Mesodermal cell (in vitro differentiated cells): ENCODE measurements around the gene TBC1D5.
"Not testable (repeated sequence)": the region's sequence is repeated elsewhere in the genome, so short reads cannot be mapped to it uniquely, and the experiment has no call there.

ENCODE experiments used
- H3K27ac ChIP-seq: 2 replicates; pipeline ENCODE4 v1.7.0; 2013; ENCODE audit warnings: mild to moderate bottlenecking, low read depth, low read length, moderate library complexity; ENCODE audit not compliant: severe bottlenecking
- H3K36me3 ChIP-seq: 2 replicates; pipeline ENCODE4 v1.7.1; 2013; ENCODE audit warnings: mild to moderate bottlenecking, low read length, moderate library complexity; ENCODE audit not compliant: control insufficient read depth, insufficient read depth
- H3K4me1 ChIP-seq: one replicate; pipeline ENCODE4 v1.7.1; 2013; ENCODE audit warnings: mild to moderate bottlenecking, low read length; ENCODE audit not compliant: insufficient read depth, control insufficient read depth, poor library complexity, severe bottlenecking
- H3K4me3 ChIP-seq: 2 replicates; pipeline ENCODE4 v1.7.0; 2013; ENCODE audit warnings: low read length, control low read depth, mild to moderate bottlenecking; ENCODE audit not compliant: insufficient read depth, poor library complexity, severe bottlenecking; ENCODE audit errors: extremely low read depth
- H3K9me3 ChIP-seq: 2 replicates; pipeline ENCODE4 v1.7.1; 2013; ENCODE audit warnings: mild to moderate bottlenecking, low read length, moderate library complexity; ENCODE audit not compliant: control insufficient read depth
- WGBS, 2 experiments: methylation state at CpG; one replicate each; pipeline ENCODE4 v1.1.5; 2013; ENCODE audit warnings: missing lambda C conversion rate in 2 of 2; ENCODE audit not compliant: insufficient coverage in 2 of 2; 5-methylcytosine and 5-hydroxymethylcytosine counted together

Gene TBC1D5

DNA sequence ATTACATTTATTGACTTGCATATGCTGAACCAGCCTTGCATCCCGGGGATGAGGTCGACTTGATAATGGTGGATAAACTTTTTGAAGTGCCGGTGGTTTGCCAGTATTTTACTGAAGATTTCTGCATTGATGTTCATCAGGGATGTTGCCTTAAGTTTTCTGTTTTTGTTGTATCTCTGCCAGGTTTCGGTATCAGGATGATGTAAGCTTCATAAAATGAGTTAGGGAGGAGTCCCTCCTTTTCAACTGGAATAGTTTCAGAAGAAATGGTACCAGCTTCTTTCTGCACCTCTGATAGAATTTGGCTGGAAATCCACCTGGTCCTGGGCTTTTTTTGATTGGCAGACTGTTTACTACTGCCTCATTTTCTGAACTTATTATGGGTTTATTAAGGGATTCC lies 250.8 kb downstream of the TBC1D5 start:
- H3K4me3 ChIP-seq, result no peak overlapping the region
- H3K27ac ChIP-seq, result no peak overlapping the region
- H3K36me3 ChIP-seq, result no peaks in the 10 kb centered on the region
- no peaks in the 10 kb centered on the region for H3K4me1 ChIP-seq
- H3K9me3 ChIP-seq, result peaks cover 4% of the 10 kb centered on the region
- WGBS, 2 experiments, result 90 to 100% methylated on average over 2 to 3 of the region's 4 CpGs

DNA sequence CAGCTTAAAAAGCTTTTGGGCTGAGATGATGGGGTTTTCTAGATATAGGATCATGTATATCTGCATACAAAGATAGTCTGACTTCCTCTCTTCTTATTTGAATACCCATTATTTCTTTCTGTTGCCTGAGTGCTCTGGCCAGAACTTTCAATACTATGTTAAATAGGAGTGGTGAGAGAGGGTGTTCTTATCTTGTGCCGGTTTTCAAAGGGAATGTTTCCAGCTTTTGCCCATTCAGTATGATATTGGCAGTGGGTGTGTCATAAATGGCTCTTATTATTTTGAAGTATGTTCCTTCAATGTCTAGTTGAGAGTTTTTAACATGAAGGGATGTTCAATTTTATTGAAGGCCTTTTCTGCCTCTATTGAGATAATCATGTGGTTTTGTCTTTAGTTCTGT lies 251.2 kb downstream of the TBC1D5 start:
- H3K36me3 ChIP-seq, H3K4me3 ChIP-seq, H3K9me3 ChIP-seq, H3K4me1 ChIP-seq, H3K27ac ChIP-seq: not testable (repeated sequence)
- 100% methylated on average over 1 of the region's 1 CpG for WGBS, 2 experiments

DNA sequence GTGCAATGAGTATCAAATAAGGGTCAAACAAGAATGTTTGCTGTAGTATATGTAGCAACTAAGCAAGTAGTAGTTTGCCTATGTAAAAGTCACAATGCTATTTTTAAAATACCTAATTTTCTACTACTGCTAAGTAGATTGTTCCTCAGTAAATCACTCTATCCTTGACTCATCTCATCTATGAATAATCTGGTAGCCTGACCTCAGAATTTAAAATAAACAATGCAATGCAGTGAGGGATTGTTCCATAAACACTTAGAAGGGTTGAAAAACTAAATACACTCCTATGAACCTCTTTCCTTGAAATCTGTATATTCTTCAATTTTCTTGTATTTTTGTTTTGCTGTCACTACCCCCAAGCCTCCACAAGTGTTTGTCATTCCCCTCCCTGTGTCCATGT lies 253.3 kb downstream of the TBC1D5 start:
- H3K27ac ChIP-seq, result no peak overlapping the region
- no peaks in the 10 kb centered on the region for H3K4me1 ChIP-seq
- no peak overlapping the region for H3K4me3 ChIP-seq
- H3K36me3 ChIP-seq, result no peaks in the 10 kb centered on the region
- H3K9me3 ChIP-seq, result peaks cover 4% of the 10 kb centered on the region

DNA sequence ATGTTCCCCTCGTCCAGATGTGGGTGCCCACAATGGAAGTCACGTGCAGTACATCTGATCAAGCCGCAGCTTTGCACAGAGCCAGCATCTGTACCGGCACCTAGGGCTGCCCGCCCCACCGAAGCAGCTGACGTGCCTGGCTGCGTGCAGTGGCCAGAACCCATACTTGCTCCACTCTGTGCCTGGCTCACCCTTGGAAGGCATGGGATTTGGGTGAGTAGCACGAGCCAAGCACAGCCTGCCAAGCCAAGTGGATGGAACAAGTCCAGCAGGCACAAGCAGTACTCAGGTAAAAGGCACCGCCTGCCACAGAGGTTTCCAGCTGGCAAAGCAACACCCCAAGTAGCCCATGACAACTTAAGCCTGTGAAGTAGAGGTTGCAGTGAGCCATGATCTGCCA lies 261.3 kb downstream of the TBC1D5 start:
- 98 to 99% methylated on average over 9 to 10 of the region's 10 CpGs for WGBS, 2 experiments
- Histone ChIP-seq H3K9me3 (no peaks in the 10 kb centered on the region), H3K4me3 (no peak overlapping the region), H3K4me1 (peaks cover 4% of the 10 kb centered on the region), H3K27ac (no peak overlapping the region), H3K36me3 (no peaks in the 10 kb centered on the region)

DNA sequence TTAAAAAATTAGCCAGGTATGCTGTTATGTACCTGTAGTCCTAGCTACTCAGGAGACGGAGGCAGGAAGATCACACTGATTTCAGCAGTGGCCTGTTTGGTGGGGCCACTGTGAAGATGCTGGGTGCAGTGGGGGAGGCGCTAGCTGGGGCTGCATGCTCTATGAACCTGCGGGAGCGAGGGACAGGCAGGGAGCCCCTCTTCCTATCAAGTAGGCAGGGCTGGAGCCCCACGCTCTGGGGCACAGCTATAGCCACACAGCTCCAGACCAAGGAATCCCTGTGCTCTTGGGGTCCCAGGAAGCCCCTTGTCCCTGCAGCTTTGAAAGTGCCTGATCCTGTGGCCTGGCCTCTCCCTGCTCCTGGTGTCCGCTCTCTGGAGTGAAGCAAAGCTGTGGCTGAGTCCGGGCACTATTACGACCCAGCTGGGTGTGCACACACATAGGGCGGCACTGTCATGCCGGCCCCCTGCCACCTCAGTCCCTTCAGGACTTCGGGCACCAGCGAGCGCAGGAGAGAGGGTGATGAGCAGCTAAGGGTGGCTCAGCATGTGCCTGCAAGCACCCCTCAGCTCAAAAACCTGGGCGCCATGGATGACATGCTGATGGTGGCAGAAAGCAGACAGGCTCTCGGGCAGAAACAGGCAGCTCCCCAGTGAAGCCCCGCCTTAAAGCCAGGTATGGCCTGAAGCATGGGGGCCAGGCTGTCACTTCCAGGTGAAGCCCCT lies 262.6 kb downstream of the TBC1D5 start:
- Histone ChIP-seq H3K9me3 (no peaks in the 10 kb centered on the region), H3K4me3 (no peak overlapping the region), H3K36me3 (no peaks in the 10 kb centered on the region), H3K4me1 (peaks cover 4% of the 10 kb centered on the region), H3K27ac (no peak overlapping the region)
- 91 to 99% methylated on average over 14 to 16 of the region's 16 CpGs for WGBS, 2 experiments

DNA sequence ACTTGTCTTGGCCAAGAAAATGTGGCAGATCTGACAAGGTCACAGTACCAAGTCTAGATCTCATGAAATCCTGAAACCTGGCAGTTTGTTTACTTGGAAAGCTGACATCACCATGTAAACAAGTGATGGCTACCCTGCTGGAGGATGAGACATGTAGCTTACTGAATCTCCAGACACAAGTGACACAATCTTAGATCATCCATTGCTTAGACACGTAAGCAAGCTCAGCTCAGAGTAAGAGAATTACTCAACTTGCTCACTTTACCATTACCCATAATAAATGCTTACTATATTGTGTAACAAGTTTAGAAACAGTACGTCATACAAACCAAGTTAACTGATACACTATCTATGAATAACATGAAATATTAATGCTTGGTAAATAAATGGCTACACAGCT lies 263.8 kb downstream of the TBC1D5 start:
- H3K9me3 ChIP-seq, result no peaks in the 10 kb centered on the region
- H3K27ac ChIP-seq, result peak overlapping the region; percentile 12
- no peaks in the 10 kb centered on the region for H3K36me3 ChIP-seq
- no peak overlapping the region for H3K4me3 ChIP-seq
- no CpG with 5 or more reads among the region's 2 CpGs for WGBS, 2 experiments
- peaks cover 4% of the 10 kb centered on the region for H3K4me1 ChIP-seq

DNA sequence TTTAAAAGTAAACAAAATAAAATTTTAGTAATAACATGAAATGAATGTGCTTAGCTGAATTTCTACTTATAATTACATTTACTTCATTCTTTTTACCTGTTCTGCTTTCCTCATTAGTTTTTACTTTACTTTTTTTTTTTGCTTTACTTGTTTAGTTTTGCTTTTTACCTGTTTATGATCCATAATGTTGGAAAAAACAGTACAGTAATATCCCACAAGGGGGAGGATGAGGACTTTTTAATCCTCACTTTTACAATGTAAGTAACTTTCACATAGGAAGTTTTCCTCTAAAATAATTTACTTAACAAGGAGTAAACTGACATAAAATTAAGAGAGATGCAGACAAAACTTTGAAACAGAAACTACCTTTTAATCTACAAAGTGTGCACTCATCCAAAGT lies 268.7 kb downstream of the TBC1D5 start:
- Histone ChIP-seq H3K4me1 (no peaks in the 10 kb centered on the region), H3K36me3 (no peaks in the 10 kb centered on the region), H3K4me3 (no peak overlapping the region), H3K9me3 (no peaks in the 10 kb centered on the region), H3K27ac (no peak overlapping the region)

DNA sequence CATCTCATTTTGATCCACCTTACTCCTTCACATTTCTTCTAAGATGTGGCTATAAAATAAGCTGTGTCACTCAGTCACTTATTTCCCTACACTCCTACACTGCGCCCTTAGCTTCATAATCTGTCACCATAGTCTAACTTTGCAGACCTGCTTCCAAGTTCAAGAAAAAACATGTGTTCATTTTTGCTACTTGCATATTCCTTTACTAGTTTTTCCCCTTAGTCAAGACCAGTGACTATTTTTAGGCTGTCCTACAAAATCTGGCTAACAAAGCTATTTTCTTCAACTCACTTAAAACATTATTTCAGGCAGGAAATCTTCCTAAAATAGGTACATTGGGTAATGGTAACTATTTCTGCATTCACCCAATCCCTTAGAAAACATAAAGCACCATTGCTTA lies 272.5 kb downstream of the TBC1D5 start:
- no peak overlapping the region for H3K4me3 ChIP-seq
- H3K36me3 ChIP-seq, result no peaks in the 10 kb centered on the region
- no peaks in the 10 kb centered on the region for H3K4me1 ChIP-seq
- WGBS, 2 experiments, result 88 to 92% methylated on average over 1 of the region's 1 CpG
- no peak overlapping the region for H3K27ac ChIP-seq
- no peaks in the 10 kb centered on the region for H3K9me3 ChIP-seq

DNA sequence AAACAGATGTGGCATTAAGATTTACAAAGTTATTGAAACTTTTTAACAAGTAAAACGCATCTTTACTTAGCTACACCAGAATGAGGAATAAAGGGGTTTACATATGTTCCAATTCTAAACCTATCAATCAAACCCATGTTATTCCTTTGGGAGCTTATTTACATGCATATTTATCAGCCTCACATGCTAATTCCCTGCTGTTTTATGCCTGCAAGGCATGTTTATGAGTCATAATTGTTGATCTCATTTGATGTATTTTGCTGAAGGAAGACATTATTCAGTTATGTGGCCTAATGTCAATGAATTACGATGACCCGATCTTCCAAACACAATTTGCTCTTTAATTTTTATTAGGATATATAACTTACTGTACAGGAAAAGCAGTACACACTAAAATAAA lies 272.9 kb downstream of the TBC1D5 start:
- Histone ChIP-seq H3K9me3 (no peaks in the 10 kb centered on the region), H3K4me3 (no peak overlapping the region), H3K36me3 (no peaks in the 10 kb centered on the region), H3K27ac (no peak overlapping the region), H3K4me1 (no peaks in the 10 kb centered on the region)
- whole genome bisulfite sequencing, 2 experiments, result no CpG with 5 or more reads among the region's 3 CpGs

DNA sequence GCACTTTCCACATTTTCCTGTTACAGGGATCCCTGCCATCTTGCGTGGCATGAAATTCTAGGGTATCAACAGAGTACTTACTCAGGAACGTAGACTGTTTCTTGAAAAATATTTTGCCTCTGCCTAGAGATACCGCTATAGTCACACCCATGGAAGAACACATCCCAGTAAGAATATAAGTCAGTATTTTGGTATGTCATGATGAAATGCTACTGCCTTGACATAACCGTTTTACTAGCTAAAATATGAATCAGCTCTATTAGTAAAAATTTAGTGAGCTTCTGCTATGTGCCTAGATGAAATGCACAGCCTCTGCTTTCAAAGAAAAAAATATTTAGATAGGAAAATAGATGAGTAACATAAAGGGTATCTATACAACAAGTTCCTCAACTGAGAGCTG lies 276.4 kb downstream of the TBC1D5 start:
- WGBS, 2 experiments, result 80 to 100% methylated on average over 1 to 2 of the region's 4 CpGs
- H3K36me3 ChIP-seq, result no peaks in the 10 kb centered on the region
- H3K27ac ChIP-seq, result no peak overlapping the region
- no peaks in the 10 kb centered on the region for H3K4me1 ChIP-seq
- H3K4me3 ChIP-seq, result no peak overlapping the region
- no peaks in the 10 kb centered on the region for H3K9me3 ChIP-seq

DNA sequence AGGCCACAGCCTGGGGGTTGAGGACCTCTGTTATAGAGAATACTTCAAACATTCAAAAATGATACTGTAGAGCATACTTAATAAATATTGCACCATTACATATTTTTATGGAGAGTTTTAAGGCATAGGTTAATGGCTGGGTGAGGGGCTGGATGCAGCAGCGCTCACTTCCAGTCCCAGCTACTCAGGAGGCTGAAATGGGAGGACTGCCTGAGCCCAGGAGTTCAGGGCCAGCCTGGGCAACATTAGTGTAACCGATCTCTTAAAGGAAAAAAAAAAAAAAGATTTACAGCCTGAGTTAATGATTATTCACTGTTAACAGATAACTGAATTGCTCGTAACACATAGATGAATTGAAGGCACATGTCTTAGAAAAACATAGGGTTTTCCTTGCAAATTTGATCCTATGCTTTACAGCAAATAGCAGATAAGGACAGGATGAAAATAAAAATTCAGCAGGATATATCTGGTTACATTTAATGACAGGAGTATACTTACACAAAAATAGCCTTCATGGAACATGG lies 282.9 kb downstream of the TBC1D5 start:
- Histone ChIP-seq H3K27ac (no peak overlapping the region), H3K9me3 (no peaks in the 10 kb centered on the region), H3K36me3 (no peaks in the 10 kb centered on the region), H3K4me1 (no peaks in the 10 kb centered on the region), H3K4me3 (no peak overlapping the region)
- WGBS, 2 experiments, result no CpG with 5 or more reads among the region's 3 CpGs
